ENCODE measurements around the gene VAMP5. TPM values are rescaled to one million over a fixed set of nuclear protein-coding genes. Genes with fewer than 3 reads are reported as not detected.
"Not testable (repeated sequence)": the region's sequence is repeated elsewhere in the genome, so short reads cannot be mapped to it uniquely, and the experiment has no call there.

The VAMP5 gene
- total RNA-seq, 1 experiment from 2014 or later, result 15.1 TPM

- ChIA-PET POLR2A (no interaction called here), CTCF (no interaction called here)
- H3K4me1 Mint-ChIP-seq (ENCODE audit: low read depth, unreplicated experiment), result no peaks in the 10 kb centered on the region
These were observed 29.7 kb downstream of the VAMP5 start for GRCh38 chr2:85613717-85614515.

GRCh38 chr2:85614757-85615156 lies 30.5 kb downstream of the VAMP5 start:
- H3K4me3 Mint-ChIP-seq (ENCODE audit: unreplicated experiment); H3K4me1 Mint-ChIP-seq (ENCODE audit: low read depth, unreplicated experiment); H3K27me3 ChIP-seq (replicated peaks; ENCODE audit: control insufficient read depth, insufficient read depth, low read length); POLR2A ChIA-PET; H3K27ac Mint-ChIP-seq (ENCODE audit: unreplicated experiment); H3K9me3 ChIP-seq; intact Hi-C loops (cut with micrococcal nuclease; ENCODE audit: unreplicated experiment); H3K4me3 ChIP-seq (ENCODE audit: low read depth, low read length); BruUV-seq (replicated peaks); H3K27me3 Mint-ChIP-seq (ENCODE audit: insufficient read depth, unreplicated experiment); CTCF ChIA-PET; H3K36me3 ChIP-seq (ENCODE audit: control insufficient read depth, insufficient read depth, low read length); H3K4me1 ChIP-seq; H3K9me3 Mint-ChIP-seq (ENCODE audit: unreplicated experiment); DNase-seq: not testable (repeated sequence)
- H3K36me3 Mint-ChIP-seq (ENCODE audit: insufficient read depth, unreplicated experiment), result peaks cover 52% of the 10 kb centered on the region

More at GRCh38 chr2:85613717-85614515, 29.7 kb downstream of the VAMP5 start:
- no peak overlapping the region for H3K27ac Mint-ChIP-seq (ENCODE audit: unreplicated experiment)
- no TSS peak for BruUV-seq (replicated peaks)
- no peak overlapping the region for H3K4me3 Mint-ChIP-seq (ENCODE audit: unreplicated experiment)
- no peak overlapping the region for H3K4me3 ChIP-seq (ENCODE audit: low read depth, low read length)
- intact Hi-C loops (cut with micrococcal nuclease; ENCODE audit: unreplicated experiment), result no loop called here
- H3K4me1 ChIP-seq, result peaks cover 5% of the 10 kb centered on the region; the same call in 1 of the 2 replicates
- H3K27me3 Mint-ChIP-seq (ENCODE audit: insufficient read depth, unreplicated experiment), result no peaks in the 10 kb centered on the region
- TF ChIP-seq CTCF (IDR thresholded peaks at IDR 0.05; ENCODE audit: insufficient read depth in 1 of 2, low read depth in 1 of 2, low read length in 1 of 2, severe bottlenecking in 1 of 2, unreplicated experiment in 1 of 2), result no peak
- no peaks in the 10 kb centered on the region for H3K9me3 ChIP-seq
- DNase-seq, result no peak
- H3K36me3 Mint-ChIP-seq (ENCODE audit: insufficient read depth, unreplicated experiment), result peaks cover 54% of the 10 kb centered on the region
- H3K9me3 Mint-ChIP-seq (ENCODE audit: unreplicated experiment), result no peaks in the 10 kb centered on the region
- H3K27me3 ChIP-seq (replicated peaks; ENCODE audit: control insufficient read depth, insufficient read depth, low read length), result no peaks in the 10 kb centered on the region
- H3K36me3 ChIP-seq (ENCODE audit: control insufficient read depth, insufficient read depth, low read length), result peaks cover 2% of the 10 kb centered on the region; the same call in 1 of the 2 replicates

GRCh38 chr2:85615413-85615728 lies 31.1 kb downstream of the VAMP5 start:
- Mint-ChIP-seq H3K36me3 (ENCODE audit: insufficient read depth, unreplicated experiment) (peaks cover 46% of the 10 kb centered on the region), H3K9me3 (ENCODE audit: unreplicated experiment) (no peaks in the 10 kb centered on the region), H3K27ac (ENCODE audit: unreplicated experiment) (no peak overlapping the region), H3K4me3 (ENCODE audit: unreplicated experiment) (peak overlapping the region; percentile 93), H3K4me1 (ENCODE audit: low read depth, unreplicated experiment) (no peaks in the 10 kb centered on the region), H3K27me3 (ENCODE audit: insufficient read depth, unreplicated experiment) (no peaks in the 10 kb centered on the region)
- no TSS peak for BruUV-seq (replicated peaks)
- Histone ChIP-seq H3K4me3 (ENCODE audit: low read depth, low read length) (no peak overlapping the region), H3K36me3 (ENCODE audit: control insufficient read depth, insufficient read depth, low read length) (peaks cover 4% of the 10 kb centered on the region), H3K9me3 (no peaks in the 10 kb centered on the region), H3K4me1 (peaks cover 5% of the 10 kb centered on the region; the same call in 1 of the 2 replicates), H3K27me3 (replicated peaks; ENCODE audit: control insufficient read depth, insufficient read depth, low read length) (no peaks in the 10 kb centered on the region)
- intact Hi-C loops (cut with micrococcal nuclease; ENCODE audit: unreplicated experiment), result no loop called here
- TF ChIP-seq CTCF (IDR thresholded peaks at IDR 0.05; ENCODE audit: insufficient read depth in 1 of 2, low read depth in 1 of 2, low read length in 1 of 2, severe bottlenecking in 1 of 2, unreplicated experiment in 1 of 2), result no peak
- no peak for DNase-seq
- ChIA-PET POLR2A (interaction anchor here (0.9 kb wide), 1 partner anchor 28 kb away, joined by 6 read pairs; no protein-coding TSS in a partner anchor), CTCF (no interaction called here)

- H3K9me3 Mint-ChIP-seq (ENCODE audit: unreplicated experiment); H3K27me3 Mint-ChIP-seq (ENCODE audit: insufficient read depth, unreplicated experiment); H3K4me1 ChIP-seq; CTCF ChIA-PET; BruUV-seq (replicated peaks); H3K9me3 ChIP-seq; H3K27me3 ChIP-seq (replicated peaks; ENCODE audit: control insufficient read depth, insufficient read depth, low read length); intact Hi-C loops (cut with micrococcal nuclease; ENCODE audit: unreplicated experiment); H3K36me3 ChIP-seq (ENCODE audit: control insufficient read depth, insufficient read depth, low read length); H3K4me1 Mint-ChIP-seq (ENCODE audit: low read depth, unreplicated experiment); DNase-seq; H3K4me3 ChIP-seq (ENCODE audit: low read depth, low read length); H3K27ac Mint-ChIP-seq (ENCODE audit: unreplicated experiment): not testable (repeated sequence)
- peak overlapping the region; percentile 93 for H3K4me3 Mint-ChIP-seq (ENCODE audit: unreplicated experiment)
- POLR2A ChIA-PET, result interaction anchor here (1.1 kb wide), 1 partner anchor 15 kb away, joined by 4 read pairs; the partner anchor contains the start of gene TMEM150A
- peaks cover 46% of the 10 kb centered on the region for H3K36me3 Mint-ChIP-seq (ENCODE audit: insufficient read depth, unreplicated experiment)
These were observed 33.5 kb downstream of the VAMP5 start for GRCh38 chr2:85617723-85618122.
